HEK293 (cell line): ENCODE data around the gene SSPN.
A peak's percentile ranks its signal among the peaks of the same experiment; 100 is the strongest.

Experiments
- CTCF ChIA-PET: fragments of 350-600 bp; formaldehyde crosslinking; extraction: SDS; loops from one replicate; lab custom pipeline; 2021; ENCODE audit warnings: antibody characterized with exemption; lab: Yijun Ruan, JAX
- POLR2A ChIA-PET: fragments of 300-600 bp; formaldehyde crosslinking; extraction: SDS; loops from one replicate; lab custom pipeline; 2020; ENCODE audit warnings: antibody characterized with exemption, inconsistent platforms; lab: Yijun Ruan, JAX
- H3K27ac ChIP-seq: fragments of 200-500 bp; sonication (Bioruptor generic); 2 replicates; pipeline ENCODE4 v1.5.1; 2014; ENCODE audit warnings: low read depth, low read length, control low read depth, inconsistent platforms; ENCODE audit errors: extremely low read depth
- H3K36me3 ChIP-seq, 2 experiments: fragments of 200-500 bp in 1 of 2; sonication (Bioruptor generic) in 1 of 2; 1 replicate in 1 of 2; 2 replicates in 1 of 2; pipeline ENCODE4 v1.5.1; 2014 to 2017; ENCODE audit warnings: inconsistent platforms in 2 of 2, low read length in 2 of 2; ENCODE audit not compliant: control insufficient read depth in 2 of 2, insufficient read depth in 1 of 2
- H3K4me1 ChIP-seq: fragments of 200-500 bp; sonication (Bioruptor generic); 2 replicates; pipeline ENCODE4 v1.5.1; 2014; ENCODE audit warnings: mild to moderate bottlenecking, low read length, inconsistent platforms; ENCODE audit not compliant: control insufficient read depth, insufficient read depth
- H3K4me3 ChIP-seq: 2 replicates; pipeline ENCODE4 v1.5.1; 2011; ENCODE audit warnings: low read depth, mild to moderate bottlenecking, control low read depth, low read length, moderate library complexity
- H3K9me3 ChIP-seq: fragments of 200-500 bp; sonication (Bioruptor generic); 2 replicates; pipeline ENCODE4 v1.5.1; 2014; ENCODE audit warnings: low read depth, low read length, inconsistent platforms; ENCODE audit not compliant: control insufficient read depth, insufficient read depth
- EGR2 ChIP-seq: fragments of 450-650 bp; formaldehyde crosslinking; IDR thresholded peaks from 2 replicates; pipeline ENCODE4 v1.5.1; 2016; ENCODE audit warnings: low read depth, missing biosample characterization, missing genetic modification characterization
- ELK4 ChIP-seq: IDR thresholded peaks from 2 replicates; pipeline ENCODE4 v1.6.1; 2011; ENCODE audit warnings: mild to moderate bottlenecking, low read depth, low read length, borderline replicate concordance
- IKZF3 ChIP-seq: fragments of 450-650 bp; IDR thresholded peaks from 2 replicates; pipeline ENCODE4 v1.5.0; 2018; ENCODE audit warnings: missing biosample characterization, mild to moderate bottlenecking, missing genetic modification characterization, moderate library complexity
- MEIS1 ChIP-seq: sonication (generic); formaldehyde crosslinking; IDR thresholded peaks from 2 replicates; pipeline ENCODE4 v1.8.1; 2022; ENCODE audit warnings: missing genetic modification reagents, mild to moderate bottlenecking, borderline replicate concordance
- PRDM1 ChIP-seq: fragments of 450-650 bp; formaldehyde crosslinking; IDR thresholded peaks from 2 replicates; pipeline ENCODE4; 2016; ENCODE audit warnings: missing biosample characterization, missing genetic modification characterization
- TSHZ1 ChIP-seq: fragments of 450-650 bp; formaldehyde crosslinking; IDR thresholded peaks from 2 replicates; pipeline ENCODE4 v1.5.1; 2016; ENCODE audit warnings: missing biosample characterization, missing genetic modification characterization, borderline replicate concordance
- YY2 ChIP-seq: fragments of 450-650 bp; formaldehyde crosslinking; IDR thresholded peaks from 2 replicates; pipeline ENCODE4 v1.5.1; 2016; ENCODE audit warnings: missing biosample characterization, missing genetic modification characterization
- ZBTB21 ChIP-seq: fragments of 450-650 bp; formaldehyde crosslinking; IDR thresholded peaks from 2 replicates; pipeline ENCODE4 v1.5.1; 2017; ENCODE audit warnings: missing biosample characterization, missing genetic modification characterization
- ZEB2 ChIP-seq: fragments of 450-650 bp; formaldehyde crosslinking; IDR thresholded peaks from 2 replicates; pipeline ENCODE4 v1.5.1; 2016; ENCODE audit warnings: missing biosample characterization, missing genetic modification characterization
- ZFHX2 ChIP-seq: fragments of 450-650 bp; formaldehyde crosslinking; conservative IDR thresholded peaks from 2 replicates; pipeline ENCODE4 v1.5.1; 2016; ENCODE audit warnings: missing biosample characterization, missing genetic modification characterization
- ZNF133 ChIP-seq: fragments of 450-650 bp; formaldehyde crosslinking; IDR thresholded peaks from 2 replicates; pipeline ENCODE4 v1.5.1; 2016; ENCODE audit warnings: missing biosample characterization, missing genetic modification characterization
- ZNF148 ChIP-seq: fragments of 450-650 bp; formaldehyde crosslinking; IDR thresholded peaks from 2 replicates; pipeline ENCODE4 v1.5.0; 2017; ENCODE audit warnings: missing biosample characterization, missing genetic modification characterization, borderline replicate concordance
- ZNF416 ChIP-seq: fragments of 450-650 bp; formaldehyde crosslinking; IDR thresholded peaks from 2 replicates; pipeline ENCODE4 v1.5.1; 2016; ENCODE audit warnings: missing biosample characterization, missing genetic modification characterization

SSPN gene

GRCh38 chr12:26283617-26284016 lies 88.2 kb downstream of the SSPN start:
- H3K4me3 ChIP-seq = no peak overlapping the region
- CTCF ChIA-PET = no interaction called here
- TF ChIP-seq YY2 (tag by site-specific recombination) (no peak), PRDM1 (no peak), ZNF416 (no peak), TSHZ1 (tag by site-specific recombination) (no peak), ZFHX2 (peak; percentile 68), IKZF3 (tag by site-specific recombination) (no peak), MEIS1 (CRISPR knock-in tag) (no peak), ZBTB21 (tag by site-specific recombination) (no peak), ZNF148 (tag by site-specific recombination) (no peak), EGR2 (tag by site-specific recombination) (peak; percentile 72), ELK4 (no peak)
- TF ChIP-seq, all 188 proteins: peak for 2
- POLR2A ChIA-PET = no interaction called here
- Histone ChIP-seq H3K9me3 (no peaks in the 10 kb centered on the region), H3K36me3 (no peaks in the 10 kb centered on the region), H3K27ac (no peak overlapping the region), H3K4me1 (no peaks in the 10 kb centered on the region)

- POLR2A ChIA-PET = no interaction called here
- no peaks in the 10 kb centered on the region for H3K9me3 ChIP-seq
- no peak for TF ChIP-seq ZEB2 (tag by site-specific recombination)
- TF ChIP-seq, all 188 proteins: peak for 0
- Histone ChIP-seq H3K36me3 (no peaks in the 10 kb centered on the region), H3K4me1 (no peaks in the 10 kb centered on the region), H3K27ac (no peak overlapping the region), H3K4me3 (no peak overlapping the region)
- CTCF ChIA-PET = no interaction called here
These were observed 90.0 kb downstream of the SSPN start for GRCh38 chr12:26285401-26285800.

GRCh38 chr12:26286186-26286585 lies 90.8 kb downstream of the SSPN start:
- no peak for TF ChIP-seq ZNF133 (tag by site-specific recombination)
- Histone ChIP-seq H3K4me1 (no peaks in the 10 kb centered on the region), H3K9me3 (no peaks in the 10 kb centered on the region), H3K27ac (no peak overlapping the region), H3K36me3 (no peaks in the 10 kb centered on the region), H3K4me3 (no peak overlapping the region)
- POLR2A ChIA-PET = no interaction called here
- CTCF ChIA-PET = no interaction called here
